ENCODE data around the gene SH3RF3.

- TF ChIP-seq GATA2 (IDR thresholded peaks at IDR 0.05; ENCODE audit: low read depth, low read length) (no peak), GATA3 (IDR thresholded peaks at IDR 0.05; ENCODE audit: low read depth, low read length) (no peak)
Observed at GRCh38 chr2:109318949-109319342, 189.9 kb downstream of the SH3RF3 start.
